Choroid plexus epithelial cell (primary cell): ENCODE data around the gene ZSWIM6.

Experiments used
- DNase-seq: peaks from one replicate; pipeline ENCODE4 v3.0.0-alpha.2; 2010; ENCODE audit warnings: low read depth
- H3K4me3 ChIP-seq: 2 replicates; pipeline ENCODE4 v1.5.1; 2011; ENCODE audit warnings: low read depth, mild to moderate bottlenecking, control low read depth, low read length, moderate library complexity
- CTCF ChIP-seq: conservative IDR thresholded peaks from 2 replicates; pipeline ENCODE4 v1.5.1; 2011; ENCODE audit warnings: low read depth, mild to moderate bottlenecking, control low read depth, inconsistent platforms, low read length, moderate library complexity

The ZSWIM6 gene

GRCh38 chr5:61423487-61424145 lies 91.6 kb downstream of the ZSWIM6 start:
- H3K4me3 ChIP-seq, result no peak overlapping the region
- peak; percentile 34 for DNase-seq
- TF ChIP-seq CTCF, result no peak

- no peak for TF ChIP-seq CTCF
- DNase-seq, result no peak
- H3K4me3 ChIP-seq, result no peak overlapping the region
Observed at GRCh38 chr5:61425918-61426317, 93.9 kb downstream of the ZSWIM6 start.

GRCh38 chr5:61429906-61430305 lies 97.8 kb downstream of the ZSWIM6 start:
- no peak for TF ChIP-seq CTCF
- no peak for DNase-seq
- H3K4me3 ChIP-seq, result no peak overlapping the region

GRCh38 chr5:61431923-61432620 lies 100.0 kb downstream of the ZSWIM6 start:
- no peak for DNase-seq

GRCh38 chr5:61435368-61435767 lies 103.3 kb downstream of the ZSWIM6 start:
- no peak for DNase-seq
- no peak for TF ChIP-seq CTCF

More at GRCh38 chr5:61431923-61432620, 100.0 kb downstream of the ZSWIM6 start:
- no peak for TF ChIP-seq CTCF
- no peak overlapping the region for H3K4me3 ChIP-seq

GRCh38 chr5:61438298-61438970 lies 106.4 kb downstream of the ZSWIM6 start:
- no peak overlapping the region for H3K4me3 ChIP-seq
- no peak for TF ChIP-seq CTCF
- DNase-seq, result no peak

More at GRCh38 chr5:61435368-61435767, 103.3 kb downstream of the ZSWIM6 start:
- H3K4me3 ChIP-seq, result no peak overlapping the region
